ENCODE measurements around the gene DUSP22. TPM values are rescaled to one million over a fixed set of nuclear protein-coding genes. Genes with fewer than 3 reads are reported as not detected.
"Not testable (repeated sequence)": the region's sequence is repeated elsewhere in the genome, so short reads cannot be mapped to it uniquely, and the experiment has no call there.

The DUSP22 gene
- total RNA-seq, 2 donors from 2014 or later, result 26.5 to 29.5 TPM

DNA sequence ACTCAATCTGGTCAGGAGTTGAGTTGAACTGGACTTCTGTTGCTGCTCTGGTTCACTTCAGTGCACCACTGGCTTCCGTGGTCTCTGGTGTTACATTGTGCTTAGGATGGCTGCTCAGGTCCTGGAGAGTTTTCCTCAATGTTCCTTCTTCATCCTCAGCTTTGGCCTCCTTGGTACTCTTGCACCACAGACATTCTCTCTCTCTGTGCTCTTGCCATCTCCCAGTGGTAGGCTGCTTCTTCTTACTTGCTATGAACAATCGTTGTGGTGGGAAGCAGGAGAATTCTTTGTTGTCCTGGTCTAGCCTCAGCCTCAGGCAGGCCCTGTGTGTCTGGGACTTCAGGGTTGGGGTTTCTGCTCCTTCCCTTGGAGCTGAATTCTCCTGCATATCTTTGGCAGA is 14.5 kb upstream of the DUSP22 start:
- DNase-seq (no peak), ATAC-seq (no peak)
- intact Hi-C loops (cut with DNase I, micrococcal nuclease), result no loop called here

DNA sequence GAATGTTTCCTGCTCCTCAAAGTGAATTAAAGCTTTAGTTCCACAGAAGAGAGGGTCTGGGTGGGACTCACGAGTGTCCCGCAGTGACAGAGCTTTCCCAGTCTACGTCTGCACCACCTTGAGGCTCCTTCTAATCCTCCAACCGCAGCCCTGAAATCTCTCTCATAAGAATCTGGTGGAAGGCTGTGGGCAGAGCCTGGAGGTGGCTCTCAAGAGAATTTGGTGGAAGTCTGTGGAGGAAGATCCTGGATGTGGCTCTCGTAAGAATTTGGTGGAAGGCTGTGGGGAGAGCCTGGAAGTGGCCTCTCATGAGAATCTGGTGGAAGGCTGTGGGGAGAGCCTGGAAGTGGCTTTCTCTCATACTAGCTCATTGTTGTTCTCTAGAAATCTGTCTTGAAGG is 13.8 kb upstream of the DUSP22 start:
- intact Hi-C loops (cut with DNase I, micrococcal nuclease), result no loop called here
- no peak for DNase-seq
- ATAC-seq, result no peak

DNA sequence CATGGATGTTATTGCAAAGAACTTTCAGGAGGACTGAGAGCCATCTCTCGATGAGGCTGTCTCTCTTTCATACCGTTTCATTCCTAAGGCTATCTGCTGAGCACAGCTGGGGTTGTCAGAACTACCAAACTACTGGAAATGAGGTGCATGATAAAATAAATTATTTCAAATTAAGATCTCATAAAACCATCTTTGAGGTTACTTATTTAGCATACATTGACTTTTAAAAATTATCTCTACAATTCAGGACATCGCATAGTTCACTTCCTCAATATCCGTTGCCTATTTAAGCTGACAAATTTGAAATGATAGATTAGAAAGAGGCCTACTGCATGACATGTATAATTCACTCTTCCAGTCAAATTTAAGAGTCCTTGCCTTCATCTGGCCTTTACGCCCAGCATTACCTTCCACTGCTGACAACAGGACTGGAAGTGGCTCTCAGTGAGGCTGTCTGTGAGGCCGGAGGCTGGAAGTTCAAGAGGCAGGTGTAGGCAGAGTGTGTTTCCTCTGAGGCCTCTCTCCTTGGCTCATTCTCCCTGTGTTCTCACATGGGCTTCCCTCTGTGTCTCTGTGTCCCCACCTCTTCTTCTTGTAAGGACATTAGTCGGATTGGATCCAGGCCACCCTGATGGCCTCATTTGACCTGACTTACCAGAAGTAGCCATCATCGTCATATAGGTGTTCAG is 12.8 kb upstream of the DUSP22 start:
- no peak for ATAC-seq
- DNase-seq, result no peak

DNA sequence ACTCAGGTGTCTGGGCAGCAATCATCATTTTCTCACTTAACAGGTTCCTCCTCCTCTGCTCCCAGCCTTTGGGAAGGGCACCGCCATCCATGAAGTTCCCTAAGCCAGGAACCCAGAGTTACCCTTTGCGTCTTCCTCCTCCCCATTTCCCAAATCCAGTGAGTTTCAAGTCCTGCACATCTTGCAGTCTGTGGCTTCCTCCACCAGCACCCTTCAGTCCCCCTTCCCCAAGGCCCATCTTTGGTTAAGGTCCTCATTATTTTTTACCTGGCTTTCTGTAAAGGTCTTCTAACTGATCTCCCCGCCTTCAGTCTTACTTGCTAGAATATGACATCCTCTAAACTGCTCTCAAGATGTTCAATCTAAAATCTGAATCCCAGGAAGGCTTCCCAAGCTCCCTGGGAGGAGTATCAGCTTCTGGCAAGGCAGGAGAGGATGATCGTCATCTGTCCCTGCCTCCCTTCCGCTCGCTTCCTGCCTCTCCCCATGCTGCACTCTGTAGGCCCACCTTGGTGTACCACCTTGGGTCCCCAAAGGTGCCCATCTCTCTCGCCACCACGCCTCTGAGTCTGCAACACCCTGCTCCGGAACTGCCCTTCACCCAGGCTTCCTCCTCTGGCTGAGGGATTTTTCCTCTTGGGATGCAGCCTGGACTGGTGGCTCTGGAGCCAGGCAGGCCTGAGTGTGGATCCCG is 11.4 kb upstream of the DUSP22 start:
- intact Hi-C loops (cut with DNase I, micrococcal nuclease), result no loop called here
- DNase-seq (no peak), ATAC-seq (no peak)

More for the DNA sequence above, 12.8 kb upstream of the DUSP22 start:
- intact Hi-C loops (cut with DNase I, micrococcal nuclease), result no loop called here

DNA sequence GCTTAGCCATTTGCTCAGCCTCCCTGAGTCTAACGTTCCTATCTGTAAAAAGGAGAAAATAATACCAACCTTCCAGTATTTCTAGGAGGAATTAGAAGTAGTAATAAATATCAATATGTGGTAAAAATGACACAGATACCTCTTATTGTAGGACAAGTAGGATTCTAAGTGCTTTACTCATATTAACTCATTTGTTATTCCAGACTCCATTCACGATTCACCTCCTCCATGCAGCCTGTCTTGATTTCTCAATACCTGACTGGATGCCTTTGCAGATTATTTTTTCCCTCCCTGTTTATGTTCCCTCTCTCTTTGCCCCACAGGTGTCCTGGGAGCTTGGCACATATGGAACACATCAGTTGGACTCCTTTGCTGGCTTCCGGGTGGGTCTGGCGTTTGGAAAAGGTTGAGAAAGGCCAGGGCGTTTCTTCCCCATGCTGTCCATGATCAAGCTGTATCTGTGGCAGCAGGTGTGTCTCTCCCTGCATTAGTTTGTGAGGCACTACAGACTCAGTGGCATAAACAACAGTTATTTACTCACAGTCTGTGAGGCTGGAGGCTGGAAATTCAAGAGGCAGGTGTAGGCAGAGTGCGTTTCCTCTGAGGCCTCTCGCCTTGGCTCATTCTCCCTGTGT is 10.7 kb upstream of the DUSP22 start:
- intact Hi-C loops (cut with DNase I, micrococcal nuclease), result no loop called here
- ATAC-seq, result no peak
- DNase-seq, result no peak

DNA sequence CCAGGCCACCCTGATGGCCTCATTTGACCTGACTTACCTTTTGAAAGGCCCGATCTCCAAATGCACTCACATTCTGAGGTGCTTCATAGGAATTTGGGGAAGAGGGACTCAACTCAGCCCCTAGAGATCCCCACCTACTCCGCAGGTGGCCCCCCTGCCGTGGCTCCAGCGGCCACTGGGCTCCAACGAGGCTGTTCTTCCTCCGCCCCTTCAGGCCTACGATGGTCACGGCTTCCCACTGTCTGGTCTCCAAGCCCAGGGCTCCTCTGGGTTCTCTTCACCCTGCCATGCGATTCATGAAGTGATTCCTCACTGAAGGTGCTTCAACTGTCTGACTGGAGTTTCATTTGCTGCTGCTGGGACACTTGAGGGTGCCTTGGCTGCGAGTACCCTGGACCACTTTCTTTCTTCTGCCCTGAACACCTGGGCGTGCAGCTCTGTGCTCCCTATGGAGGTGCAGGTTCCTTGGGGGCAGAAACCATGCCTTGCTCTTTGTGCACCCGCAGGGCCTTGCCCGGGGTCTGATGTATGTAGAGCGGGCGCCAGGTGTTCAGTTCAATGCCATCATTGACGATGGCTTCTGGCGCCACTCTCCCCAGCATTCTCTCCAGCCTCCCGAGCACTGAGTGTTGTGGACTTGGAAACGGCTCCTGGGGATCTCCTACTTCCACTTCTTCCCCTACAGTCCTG is 10.0 kb upstream of the DUSP22 start:
- intact Hi-C loops (cut with DNase I, micrococcal nuclease), result no loop called here
- no peak for DNase-seq
- no peak for ATAC-seq

DNA sequence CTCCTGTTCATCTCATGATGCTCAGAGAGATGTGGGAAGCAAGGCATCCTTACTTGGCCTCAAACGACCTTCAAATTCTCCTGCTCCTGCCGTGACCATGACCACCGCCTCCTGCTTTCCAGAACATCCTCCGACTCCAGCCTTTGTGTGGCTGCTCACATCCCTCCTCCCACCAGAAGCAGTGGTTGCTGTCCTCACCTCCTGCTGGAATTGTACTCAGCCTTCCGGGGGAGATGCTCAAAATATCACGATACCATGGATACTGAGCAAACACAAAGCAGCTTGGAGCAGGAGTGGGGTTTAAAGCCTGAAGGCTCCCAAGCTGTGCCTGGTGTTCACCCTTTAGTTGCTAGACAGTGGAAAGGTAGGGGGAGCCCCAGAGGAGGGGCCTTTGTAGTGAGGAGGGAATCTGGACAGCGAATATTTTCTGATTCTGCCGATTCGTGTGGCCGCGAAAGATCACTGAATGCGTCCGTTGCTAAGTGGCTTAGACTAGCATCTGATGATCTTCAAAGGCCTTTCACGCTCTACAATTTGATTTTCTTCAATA is 9.3 kb upstream of the DUSP22 start:
- no peak for DNase-seq
- ATAC-seq, result no peak
- intact Hi-C loops (cut with DNase I, micrococcal nuclease), result no loop called here

DNA sequence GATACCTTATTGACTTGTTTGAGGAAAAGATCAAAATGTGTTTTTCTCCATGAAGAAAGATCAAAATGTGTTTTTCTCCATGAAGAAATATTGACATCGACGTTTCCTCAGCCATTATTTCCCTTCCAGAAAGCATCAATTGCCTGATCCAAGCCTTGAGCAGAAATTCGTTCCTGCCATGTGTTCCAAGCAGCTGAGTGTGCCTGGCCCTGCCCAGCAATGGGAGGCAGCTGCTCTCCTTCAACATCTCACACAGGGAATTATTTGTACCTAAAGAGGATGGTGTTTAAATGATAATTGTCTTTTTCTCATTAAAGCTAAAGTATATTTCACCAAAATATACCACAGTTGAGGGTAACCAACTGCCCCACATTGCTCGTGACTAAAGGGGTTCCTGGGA is 7.8 kb upstream of the DUSP22 start:
- DNase-seq (no peak), ATAC-seq (no peak)
- intact Hi-C loops (cut with DNase I, micrococcal nuclease), result no loop called here

DNA sequence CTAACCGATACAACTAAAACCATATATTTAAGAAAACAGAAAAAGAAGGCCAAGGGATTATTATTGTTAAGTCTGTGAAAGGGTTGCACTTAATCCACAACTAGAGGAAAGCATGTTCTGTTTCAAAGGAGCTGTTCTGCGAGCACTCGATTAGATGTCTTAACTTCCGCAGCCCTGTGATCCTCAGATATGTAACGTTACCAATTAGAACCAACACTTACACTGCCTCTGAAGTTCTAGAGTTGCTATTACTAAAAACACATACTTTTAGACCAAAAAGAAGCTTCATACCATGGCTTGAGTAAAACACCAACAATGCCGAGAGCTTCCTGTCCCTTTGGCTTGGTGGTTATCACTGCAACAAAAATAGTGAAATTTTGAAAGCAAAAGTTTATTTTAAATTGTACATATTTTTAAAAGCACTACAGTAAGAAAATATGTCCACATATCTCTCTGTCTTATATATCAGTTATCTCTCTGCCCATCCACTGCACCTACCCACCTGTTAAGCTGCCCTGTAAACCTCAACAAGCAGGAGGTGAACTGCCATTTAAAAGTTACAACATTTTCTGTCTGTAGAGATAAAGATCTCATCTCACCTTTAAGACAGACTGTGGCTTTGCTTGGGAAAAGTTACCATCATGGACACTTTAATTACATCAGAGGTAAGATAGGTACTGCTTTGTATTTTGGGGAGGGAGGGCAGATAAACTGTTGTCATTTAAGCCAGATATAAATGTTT is 7.1 kb upstream of the DUSP22 start:
- DNase-seq, result no peak
- ATAC-seq, result no peak
- intact Hi-C loops (cut with DNase I, micrococcal nuclease), result no loop called here

DNA sequence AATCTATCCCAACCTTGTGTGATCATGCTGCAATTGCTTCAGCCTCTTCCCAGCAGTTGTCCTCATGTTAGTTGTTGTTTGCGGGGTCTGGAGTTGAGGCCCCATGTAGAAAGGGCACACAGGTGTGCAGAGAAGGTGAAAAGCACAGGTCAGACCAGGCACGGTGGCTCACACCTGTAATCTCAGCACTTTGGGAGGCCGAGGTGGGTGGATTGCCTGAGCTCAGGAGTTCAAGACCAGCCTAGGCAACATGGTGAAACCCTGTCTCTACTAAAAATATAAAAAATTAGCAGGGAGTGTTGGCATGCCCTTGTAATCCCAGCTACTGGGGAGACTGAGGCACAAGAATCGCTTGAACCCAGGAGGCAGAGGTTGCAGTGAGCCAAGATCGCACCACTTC is 6.4 kb upstream of the DUSP22 start:
- DNase-seq; intact Hi-C loops (cut with DNase I, micrococcal nuclease); ATAC-seq: not testable (repeated sequence)

DNA sequence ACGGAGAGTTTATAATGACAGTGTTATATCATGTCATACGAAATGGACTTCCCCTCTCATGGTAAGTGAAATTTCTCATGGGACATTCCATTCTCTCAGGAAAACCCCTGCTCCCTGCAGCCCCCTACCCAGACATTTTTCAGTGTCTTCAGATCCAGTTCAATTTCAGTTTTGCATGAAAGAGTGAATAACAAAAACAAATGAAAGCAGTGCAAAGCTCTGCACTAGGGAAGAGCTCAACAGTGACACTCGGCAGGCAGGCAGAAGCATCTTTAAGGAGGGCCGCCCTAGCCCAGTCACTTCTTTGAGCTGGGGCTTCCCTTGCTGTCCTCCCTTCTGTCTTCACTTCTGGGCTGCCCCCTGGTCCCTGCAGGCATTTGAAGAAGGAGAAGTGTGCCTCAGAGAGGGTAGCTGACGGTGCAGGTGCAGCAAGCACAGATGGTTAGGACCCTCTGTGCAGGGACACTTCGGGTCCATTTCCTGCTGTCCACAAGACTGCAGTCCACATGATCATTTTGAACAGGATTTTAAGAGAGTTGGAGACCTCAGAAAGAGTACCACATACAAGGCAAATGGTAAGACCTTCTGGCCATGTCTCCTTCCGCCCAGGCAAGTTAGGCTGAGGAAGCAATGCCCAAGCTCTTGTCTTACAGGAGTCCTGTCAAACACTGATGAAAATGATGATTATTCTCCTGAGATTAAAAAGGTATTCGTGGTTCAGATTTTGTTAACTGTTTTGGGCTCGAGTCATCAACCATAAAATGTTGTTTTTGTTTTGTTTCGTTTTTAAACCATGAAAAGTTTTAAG is 5.4 kb upstream of the DUSP22 start:
- no peak for ATAC-seq
- DNase-seq, result no peak
- intact Hi-C loops (cut with DNase I, micrococcal nuclease), result no loop called here

DNA sequence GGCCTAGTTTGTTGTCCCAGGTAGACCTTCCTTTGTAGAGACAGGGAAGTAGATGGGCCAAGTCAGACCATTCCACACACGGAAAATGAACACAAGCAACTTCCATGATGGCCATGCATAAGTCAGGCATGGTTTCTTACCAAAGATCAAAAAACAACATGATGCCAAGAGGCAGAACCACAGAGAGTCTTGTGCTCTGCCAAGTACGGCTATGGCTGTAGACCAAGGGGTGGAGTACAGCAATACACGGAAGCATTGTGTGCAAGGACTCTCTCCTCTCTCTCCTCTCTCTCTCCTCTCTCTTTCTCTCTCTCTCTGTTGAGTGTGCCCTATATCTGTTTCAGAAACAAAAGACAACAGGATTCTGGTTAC is 4.8 kb upstream of the DUSP22 start:
- DNase-seq (no peak), ATAC-seq (no peak)
- intact Hi-C loops (cut with DNase I, micrococcal nuclease), result no loop called here

DNA sequence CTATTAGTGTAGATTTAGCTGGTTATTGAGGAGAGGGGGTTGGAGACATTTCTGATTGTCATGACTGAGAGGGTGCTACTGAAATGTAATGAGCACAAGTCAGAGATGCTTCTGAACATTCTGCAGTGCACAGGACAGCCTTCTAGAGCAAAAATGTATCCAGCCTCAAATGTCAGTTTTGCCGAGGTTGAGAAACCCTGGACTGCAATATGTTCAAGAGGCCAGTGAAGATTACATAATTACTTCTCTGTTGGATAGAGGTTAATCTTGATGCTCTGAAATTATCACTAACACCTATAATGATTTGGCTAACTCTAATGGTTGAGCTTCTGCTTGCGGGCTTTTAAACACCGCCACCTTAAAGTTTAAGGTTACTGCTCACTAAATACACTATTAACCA is 3.4 kb upstream of the DUSP22 start:
- intact Hi-C loops (cut with DNase I, micrococcal nuclease), result no loop called here
- ATAC-seq (no peak), DNase-seq (no peak)

DNA sequence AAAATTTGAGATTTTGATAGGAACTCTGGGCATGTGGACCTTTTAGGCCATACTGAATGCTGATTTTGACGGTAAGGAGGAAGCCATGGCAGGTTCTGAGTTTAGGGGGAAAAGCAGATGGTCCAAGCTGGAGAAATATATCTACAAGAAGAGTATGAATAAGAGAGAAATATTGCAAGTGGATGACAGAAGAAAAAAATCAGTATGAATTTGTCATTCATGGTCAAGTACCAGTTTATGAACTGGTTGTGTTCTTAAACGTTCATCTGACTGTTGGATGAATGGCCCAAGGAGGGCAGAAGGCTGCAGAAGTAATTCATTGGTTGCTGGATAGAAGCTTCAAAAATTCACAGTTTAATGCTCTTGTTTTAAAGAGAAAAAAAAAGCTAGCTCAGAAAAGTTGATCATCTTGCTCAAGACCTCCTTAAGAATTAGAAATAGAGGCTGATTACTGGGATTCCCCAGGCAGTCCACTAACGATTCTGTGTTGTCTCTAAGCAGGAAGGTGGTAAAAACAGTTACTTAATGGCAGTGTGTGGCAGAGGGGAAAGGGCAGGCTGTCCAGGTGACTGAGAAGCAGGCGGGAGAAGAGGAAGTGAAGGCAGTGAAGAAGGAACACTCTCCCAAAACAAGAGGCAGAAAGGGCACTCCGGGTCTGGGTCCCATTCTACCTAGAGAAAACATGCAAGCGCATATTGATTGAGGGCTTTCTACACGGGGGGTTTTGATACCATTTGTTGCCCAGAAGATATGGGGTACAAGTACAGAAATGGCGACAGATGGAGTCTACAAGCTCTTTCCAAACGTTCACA is 2.0 kb upstream of the DUSP22 start:
- ATAC-seq, result no peak

DNA sequence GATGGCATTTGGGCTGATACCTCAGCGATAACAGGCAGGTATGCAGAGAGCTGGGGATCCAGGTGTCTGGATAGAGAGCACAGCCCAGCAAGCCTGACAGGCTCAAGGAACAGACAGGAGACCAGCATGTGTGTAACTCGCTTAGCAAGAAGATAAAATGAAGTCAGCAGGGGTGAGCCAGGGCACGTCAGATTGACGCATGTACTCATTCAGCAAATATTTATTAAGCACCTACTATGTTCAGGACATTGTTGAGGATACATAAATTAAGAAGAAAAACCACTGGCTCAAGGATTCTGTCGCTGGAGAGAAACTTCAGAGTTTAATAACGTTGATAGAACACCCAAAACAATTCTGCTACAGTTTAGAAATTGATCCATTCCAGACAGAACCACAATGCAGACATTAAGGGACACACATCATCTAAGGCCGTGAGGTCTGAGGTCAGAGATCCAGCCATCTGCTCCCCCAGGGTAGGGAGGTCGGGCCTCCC is 1.0 kb upstream of the DUSP22 start:
- intact Hi-C loops (cut with DNase I, micrococcal nuclease), result no loop called here
- peak in 1 of 2 donors; percentile 36 for DNase-seq
- no peak for ATAC-seq

More for the DNA sequence above, 2.0 kb upstream of the DUSP22 start:
- intact Hi-C loops (cut with DNase I, micrococcal nuclease), result no loop called here
- no peak for DNase-seq

DNA sequence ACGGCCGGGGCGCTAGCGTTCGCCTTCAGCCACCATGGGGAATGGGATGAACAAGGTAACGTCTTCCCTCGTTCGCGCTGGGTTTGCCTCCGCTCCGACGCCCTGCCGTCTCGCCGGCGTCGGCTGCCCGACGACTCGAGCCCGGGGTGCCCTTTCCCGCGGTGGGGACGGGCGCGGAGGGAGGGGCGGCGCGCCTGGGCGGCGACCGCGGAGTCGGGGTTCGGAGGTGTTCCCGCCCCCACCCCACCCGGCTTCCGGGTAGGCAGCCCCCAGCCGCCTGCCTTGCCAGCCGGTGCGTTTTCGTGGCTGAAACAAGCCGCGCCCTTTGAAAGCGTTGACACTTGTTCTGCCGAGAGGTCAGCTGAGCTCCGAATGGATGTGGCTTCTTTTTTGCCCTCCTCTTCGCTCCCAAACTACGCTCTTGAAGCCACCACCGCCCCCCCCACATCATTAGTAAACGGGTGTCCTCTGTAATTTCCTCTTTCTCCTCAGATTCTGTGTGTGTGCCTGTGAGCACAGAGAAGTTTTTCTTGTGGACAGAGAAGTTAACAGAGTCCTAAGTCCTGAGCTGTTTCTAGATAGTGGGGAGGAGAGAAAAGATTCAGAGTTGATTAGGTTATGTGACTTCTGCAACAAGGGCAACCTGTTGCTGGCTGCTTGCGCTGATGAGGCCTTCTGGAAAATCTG is 362 bp downstream of the DUSP22 start:
- DNase-seq (peak; percentile 85 to 88), ATAC-seq (peak; percentile 40)
- intact Hi-C loops (cut with DNase I, micrococcal nuclease), result no loop called here
